Prostate gland (tissue), 2 donors: ENCODE results near the gene TMEM222. TPM values are rescaled to one million over a fixed set of nuclear protein-coding genes. Genes with fewer than 3 reads are reported as not detected.

ENCODE experiments used
- DNase-seq: peaks from one replicate; pipeline ENCODE4 v3.0.0-alpha.2; 2019; ENCODE audit warnings: low spot score
- H3K27ac ChIP-seq, 2 donors: fragments of 200-600 bp; sonication (generic); 2 replicates each; pipeline ENCODE4 v1.5.1; 2017 to 2019
- H3K27me3 ChIP-seq: fragments of 200-600 bp; sonication (generic); replicated peaks from 2 replicates; pipeline ENCODE4 v1.5.1; 2019; ENCODE audit not compliant: insufficient read depth
- H3K36me3 ChIP-seq, 2 donors: fragments of 200-600 bp; sonication (generic); 1 replicate in 1 of 2; 2 replicates in 1 of 2; pipeline versions ENCODE4 v1.5.1 to v1.8.1; 2017 to 2019
- H3K4me1 ChIP-seq: fragments of 200-600 bp; sonication (generic); replicated peaks from 2 replicates; pipeline ENCODE4 v1.5.1; 2019
- H3K4me3 ChIP-seq, 2 donors: fragments of 200-600 bp; sonication (generic); 2 replicates each; pipeline ENCODE4 v1.5.1; 2017 to 2019
- H3K9me3 ChIP-seq: fragments of 200-600 bp; sonication (generic); 2 replicates; pipeline ENCODE4 v1.5.1; 2017
- CTCF ChIP-seq, 4 experiments: fragments of 200-600 bp in 2 of 4; fragments of 450-650 bp in 2 of 4; sonication (generic) in 2 of 4; IDR thresholded peaks; 1 replicate in 3 of 4; 2 replicates in 1 of 4; pipeline ENCODE4 v1.5.1; 2016 to 2019; ENCODE audit warnings: antibody characterized with exemption in 4 of 4, mild to moderate bottlenecking in 2 of 4, moderate library complexity in 2 of 4
- POLR2A ChIP-seq: fragments of 450-650 bp; IDR thresholded peaks from one replicate; pipeline ENCODE4 v1.6.1; 2016; ENCODE audit warnings: antibody characterized with exemption, mild to moderate bottlenecking
- POLR2AphosphoS5 ChIP-seq: sonication (generic); formaldehyde crosslinking; IDR thresholded peaks from one replicate; pipeline ENCODE4 v1.6.1; 2017; ENCODE audit warnings: antibody characterized with exemption
- WGBS: methylation state at CpG from one replicate; pipeline ENCODE4 v1.1.5; 2018; 5-methylcytosine and 5-hydroxymethylcytosine counted together
- intact Hi-C: fragments of 100-400 bp; cut with DNase I; formaldehyde crosslinking; loops from one replicate; pipeline ENCODE4 v1.14.2; 2022
- total RNA-seq, 2 donors: library from RNA; depleted of rRNA; stranded (reverse); fragments of >200 nt; gene quantifications; one replicate each; pipeline ENCODE4 v1.1.0, GENCODE V29; 2016

TMEM222 gene
- total RNA-seq, 2 donors from 2014 or later: 49.6 to 59.5 TPM

DNA sequence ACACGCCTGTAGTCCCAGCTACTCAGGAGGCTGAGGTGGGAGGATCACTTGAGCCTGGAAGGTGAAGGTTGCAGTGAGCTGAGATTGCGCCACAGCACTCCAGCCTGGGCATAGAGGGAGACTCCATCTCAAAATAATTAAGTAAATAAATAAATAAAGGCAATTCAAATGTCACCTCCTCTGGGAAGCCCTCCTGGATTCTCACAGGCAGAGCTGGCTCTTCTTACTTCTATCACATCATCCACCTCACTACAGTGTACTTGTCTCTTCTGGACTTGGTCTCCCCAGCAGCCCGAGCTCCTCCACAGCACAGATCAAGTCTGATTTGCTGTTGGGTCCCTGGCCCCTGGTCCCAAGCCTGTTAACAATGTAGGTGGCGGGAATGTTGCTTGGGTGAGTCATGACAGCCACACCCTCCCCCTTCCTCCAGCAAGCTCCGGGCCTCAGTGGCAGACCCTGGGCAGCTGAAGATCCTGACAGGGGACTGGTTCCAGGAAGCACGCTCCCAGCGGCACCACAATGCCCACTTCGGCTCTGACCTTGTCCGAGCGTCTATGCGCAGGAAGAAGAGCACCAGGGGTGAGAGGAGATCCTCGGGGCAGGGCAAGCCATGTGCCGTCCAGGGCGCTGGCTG lies 25.1 kb downstream of the TMEM222 start:
- Histone ChIP-seq H3K4me1 (peaks cover 5% of the 10 kb centered on the region), H3K27ac (peak overlapping the region in 1 of 2 donors; percentile 28), H3K9me3 (no peaks in the 10 kb centered on the region), H3K27me3 (no peaks in the 10 kb centered on the region), H3K4me3 (no peak overlapping the region), H3K36me3 (no peaks in the 10 kb centered on the region)
- DNase-seq: no peak
- whole genome bisulfite sequencing: 86% methylated on average over 14 of the region's 14 CpGs
- intact Hi-C loops: no loop called here
- TF ChIP-seq POLR2A: no peak
- TF ChIP-seq CTCF (IDR thresholded peaks at IDR 0.05): no peak
- no peak for TF ChIP-seq POLR2AphosphoS5

DNA sequence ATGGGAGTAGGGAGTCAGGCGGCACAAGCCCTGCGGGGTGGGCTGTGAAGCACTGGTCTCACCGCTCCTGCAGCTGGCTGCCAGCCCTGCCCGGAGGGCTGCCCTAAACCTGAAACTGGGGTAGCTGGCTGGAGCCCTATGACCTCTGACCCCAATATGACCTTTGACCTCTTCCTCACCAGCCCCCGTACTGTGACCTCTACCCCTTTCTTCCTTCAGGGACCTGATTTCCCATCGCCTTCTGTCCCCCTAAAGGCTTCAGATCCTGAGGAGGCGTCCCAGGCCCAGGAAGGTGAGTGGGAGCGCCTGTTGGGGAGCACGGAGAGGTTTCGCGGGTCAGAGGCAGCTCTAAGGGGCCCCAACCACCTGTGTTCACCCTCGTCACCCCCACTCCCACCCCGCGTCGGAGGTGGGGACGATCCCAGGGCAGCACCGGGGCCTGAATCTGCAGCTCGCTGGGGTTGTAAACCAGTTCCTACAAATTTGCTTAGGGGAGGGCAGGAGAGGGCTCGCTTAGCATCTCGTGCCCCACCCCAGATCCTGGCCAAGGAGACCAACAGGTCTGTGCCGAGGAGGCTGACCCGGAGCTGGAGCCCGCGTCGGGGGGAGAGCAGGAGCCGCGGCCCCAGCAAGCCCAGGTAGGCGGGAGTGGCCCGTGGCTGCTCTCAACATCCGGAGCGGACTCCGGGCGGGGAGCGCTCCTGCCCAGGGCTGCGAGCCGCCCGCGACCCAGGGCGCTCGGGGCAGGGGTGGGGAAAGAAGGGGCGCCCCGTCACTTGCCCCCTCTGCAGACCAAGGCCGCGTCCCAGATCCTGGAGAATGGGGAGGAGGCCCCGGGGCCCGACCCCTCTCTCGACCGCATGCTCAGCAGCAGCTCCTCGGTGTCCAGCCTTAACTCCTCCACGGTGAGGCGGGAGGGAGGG lies 27.2 kb downstream of the TMEM222 start:
- Histone ChIP-seq H3K27me3 (no peaks in the 10 kb centered on the region), H3K4me1 (peaks cover 5% of the 10 kb centered on the region), H3K9me3 (no peaks in the 10 kb centered on the region), H3K36me3 (no peaks in the 10 kb centered on the region), H3K4me3 (peak overlapping the region; percentile 43 to 52), H3K27ac (peak overlapping the region; percentile 76 to 80)
- 24% methylated on average over 40 of the region's 51 CpGs for WGBS
- DNase-seq: peak; percentile 90
- intact Hi-C loops: no loop called here
- TF ChIP-seq POLR2AphosphoS5 (peak; percentile 75), POLR2A (peak; percentile 46), CTCF (IDR thresholded peaks at IDR 0.05) (no peak)

DNA sequence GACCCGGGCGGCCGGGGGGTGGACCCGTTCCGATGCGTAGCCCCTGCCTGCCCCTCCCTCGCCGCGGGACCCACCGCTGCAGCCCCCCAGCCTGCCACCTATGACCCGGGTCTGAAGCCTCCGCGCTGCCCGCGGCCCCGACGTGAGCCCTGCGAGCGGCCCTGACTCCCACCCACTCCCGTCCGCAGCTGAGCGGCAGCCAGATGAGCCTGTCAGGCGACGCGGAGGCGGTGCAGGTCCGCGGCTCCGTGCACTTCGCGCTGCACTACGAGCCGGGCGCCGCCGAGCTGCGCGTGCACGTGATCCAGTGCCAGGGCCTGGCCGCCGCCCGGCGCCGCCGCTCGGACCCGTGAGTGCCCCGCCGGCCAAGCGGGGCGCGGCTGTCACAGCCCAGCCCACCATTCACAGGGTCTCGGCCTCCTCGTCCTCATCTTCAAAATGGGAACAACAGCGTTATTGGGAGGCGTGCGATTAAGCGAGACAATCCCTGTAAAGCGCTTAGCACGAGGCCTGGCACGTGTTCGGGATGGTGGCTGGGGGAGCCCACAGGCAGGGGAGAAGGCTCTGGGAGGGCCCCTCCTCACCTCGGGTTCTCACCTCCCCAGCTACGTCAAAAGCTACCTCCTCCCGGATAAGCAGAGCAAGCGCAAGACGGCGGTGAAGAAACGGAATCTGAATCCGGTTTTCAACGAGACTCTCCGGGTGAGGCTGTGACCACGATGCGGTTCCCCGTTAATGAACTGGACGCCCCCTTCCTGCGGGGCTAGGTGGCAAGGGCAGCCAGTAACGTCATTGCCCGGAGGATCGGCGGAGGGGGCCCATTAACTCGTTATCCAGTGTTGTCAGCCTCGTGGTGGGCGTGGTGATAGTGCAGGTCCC lies 28.1 kb downstream of the TMEM222 start:
- intact Hi-C loops: loop anchor here (10.0 kb wide), 1 partner anchor 45 kb away; no protein-coding TSS in a partner anchor
- Histone ChIP-seq H3K27ac (peak overlapping the region; percentile 76 to 80), H3K27me3 (no peaks in the 10 kb centered on the region), H3K36me3 (peaks cover 0 to under 1% of the 10 kb centered on the region in 2 donors), H3K4me3 (peak overlapping the region; percentile 43 to 52), H3K9me3 (no peaks in the 10 kb centered on the region), H3K4me1 (peaks cover 5% of the 10 kb centered on the region)
- TF ChIP-seq POLR2A: peak; percentile 18
- TF ChIP-seq POLR2AphosphoS5: no peak
- TF ChIP-seq CTCF (IDR thresholded peaks at IDR 0.05): peak in 1 of 4 experiments; percentile 29
- 21% methylated on average over 83 of the region's 84 CpGs for WGBS
- DNase-seq: peak; percentile 73

DNA sequence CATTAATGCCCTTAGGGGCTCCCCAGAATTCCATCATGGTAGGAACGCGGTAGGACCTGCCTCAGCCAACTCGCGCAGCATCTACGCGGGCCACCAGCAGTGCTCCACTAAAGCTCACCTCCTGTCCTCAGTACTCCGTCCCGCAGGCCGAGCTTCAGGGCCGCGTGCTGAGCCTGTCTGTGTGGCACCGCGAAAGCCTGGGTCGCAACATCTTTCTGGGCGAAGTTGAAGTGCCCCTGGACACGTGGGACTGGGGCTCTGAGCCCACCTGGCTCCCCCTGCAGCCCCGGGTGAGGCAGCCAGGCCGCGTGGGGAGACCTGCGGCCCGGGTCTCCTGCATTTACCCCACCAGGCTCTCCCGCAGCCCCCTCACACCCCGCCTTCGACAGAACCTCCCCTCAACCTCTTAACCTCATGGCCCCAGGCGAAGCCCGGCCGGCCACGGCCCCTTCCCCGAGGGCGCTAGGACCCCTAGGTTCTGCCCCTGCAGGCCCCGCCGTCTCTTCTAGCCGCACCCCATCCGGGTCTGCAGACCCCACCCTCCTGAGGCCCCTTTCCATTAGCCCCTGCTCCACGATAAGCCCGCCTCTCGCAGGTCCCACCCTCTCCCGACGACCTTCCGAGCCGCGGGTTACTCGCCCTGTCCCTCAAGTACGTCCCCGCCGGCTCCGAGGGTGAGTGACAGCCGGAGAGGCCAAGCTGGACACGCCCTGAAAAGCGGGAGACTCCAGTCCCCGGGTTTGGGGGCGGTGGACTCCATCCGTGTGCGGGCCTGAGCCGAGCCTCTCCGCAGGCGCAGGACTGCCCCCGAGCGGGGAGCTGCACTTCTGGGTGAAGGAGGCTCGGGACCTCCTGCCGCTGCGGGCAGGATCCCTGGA lies 28.9 kb downstream of the TMEM222 start:
- DNase-seq: no peak
- Histone ChIP-seq H3K4me3 (no peak overlapping the region), H3K27me3 (no peaks in the 10 kb centered on the region), H3K36me3 (peaks cover 0 to 6% of the 10 kb centered on the region in 2 donors), H3K9me3 (no peaks in the 10 kb centered on the region), H3K4me1 (peaks cover 5% of the 10 kb centered on the region), H3K27ac (peak overlapping the region in 1 of 2 donors; percentile 80)
- TF ChIP-seq POLR2AphosphoS5 (no peak), CTCF (IDR thresholded peaks at IDR 0.05) (no peak), POLR2A (no peak)
- intact Hi-C loops: loop anchor here (10.0 kb wide), 1 partner anchor 46 kb away; no protein-coding TSS in a partner anchor
- WGBS: 56% methylated on average over 51 of the region's 62 CpGs
